ENCODE results near the gene SPRR2F.
"Not testable (repeated sequence)": the region's sequence is repeated elsewhere in the genome, so short reads cannot be mapped to it uniquely, and the experiment has no call there.

Gene SPRR2F

DNA sequence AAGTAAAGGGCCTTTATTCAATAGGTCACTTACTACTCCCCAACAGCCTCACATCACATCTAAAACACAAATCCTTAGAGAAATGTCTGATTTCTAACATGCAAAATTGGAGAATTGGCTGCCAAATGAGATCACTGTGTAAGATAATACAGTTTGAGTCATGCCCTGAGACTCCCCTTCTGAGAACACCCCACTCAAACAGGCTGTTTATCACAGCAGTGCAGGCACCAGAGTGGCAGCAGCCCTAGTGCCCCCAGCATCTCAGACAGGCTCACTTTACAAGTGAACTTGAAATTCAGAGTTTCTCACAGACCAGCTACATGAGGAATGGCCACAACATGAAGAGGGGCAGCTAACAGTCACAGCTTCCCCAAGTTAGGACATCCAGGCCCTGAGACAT is 1.9 kb upstream of the SPRR2F start:
- not testable (repeated sequence) for H3K36me3 ChIP-seq (ENCODE audit: insufficient read depth, low read length); H3K9me3 ChIP-seq (ENCODE audit: control insufficient read depth, insufficient read depth, low read length); H3K9ac ChIP-seq (ENCODE audit: low read depth, low read length); H3K4me1 ChIP-seq (ENCODE audit: insufficient read depth, low read length)

DNA sequence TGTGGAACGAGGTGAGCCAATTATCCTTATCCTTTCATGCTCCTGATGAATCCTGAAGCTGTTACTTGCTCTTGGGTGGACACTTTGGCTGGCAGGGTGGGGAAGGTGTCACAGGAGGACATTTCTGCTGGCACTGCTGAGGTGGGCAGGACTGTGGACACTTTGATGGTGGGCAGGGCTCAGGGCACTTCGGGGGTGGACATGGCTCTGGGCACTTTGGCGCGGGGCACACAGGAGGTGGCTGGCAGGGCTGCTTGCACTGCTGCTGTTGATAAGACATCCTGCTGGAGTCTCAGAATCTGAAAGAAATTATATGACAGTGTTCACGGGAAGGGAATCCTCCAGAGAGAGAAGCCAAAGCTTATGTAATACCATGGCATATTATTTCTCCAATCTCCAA is 862 bp downstream of the SPRR2F start:
- H3K4me1 ChIP-seq (ENCODE audit: insufficient read depth, low read length); H3K9ac ChIP-seq (ENCODE audit: low read depth, low read length); H3K36me3 ChIP-seq (ENCODE audit: insufficient read depth, low read length); H3K9me3 ChIP-seq (ENCODE audit: control insufficient read depth, insufficient read depth, low read length): not testable (repeated sequence)

- no peaks in the 10 kb centered on the region for H3K4me1 ChIP-seq (ENCODE audit: insufficient read depth, low read length)
- no peaks in the 10 kb centered on the region for H3K9me3 ChIP-seq (ENCODE audit: control insufficient read depth, insufficient read depth, low read length)
- no peak overlapping the region for H3K9ac ChIP-seq (ENCODE audit: low read depth, low read length)
- no peaks in the 10 kb centered on the region for H3K36me3 ChIP-seq (ENCODE audit: insufficient read depth, low read length)
These were observed 13.1 kb downstream of the SPRR2F start for GRCh38 chr1:153100245-153100644.

GRCh38 chr1:153099461-153100045 is 13.8 kb downstream of the SPRR2F start:
- no peaks in the 10 kb centered on the region for H3K36me3 ChIP-seq (ENCODE audit: insufficient read depth, low read length)
- H3K9ac ChIP-seq (ENCODE audit: low read depth, low read length), result no peak overlapping the region
- H3K9me3 ChIP-seq (ENCODE audit: control insufficient read depth, insufficient read depth, low read length), result no peaks in the 10 kb centered on the region
- no peaks in the 10 kb centered on the region for H3K4me1 ChIP-seq (ENCODE audit: insufficient read depth, low read length)

DNA sequence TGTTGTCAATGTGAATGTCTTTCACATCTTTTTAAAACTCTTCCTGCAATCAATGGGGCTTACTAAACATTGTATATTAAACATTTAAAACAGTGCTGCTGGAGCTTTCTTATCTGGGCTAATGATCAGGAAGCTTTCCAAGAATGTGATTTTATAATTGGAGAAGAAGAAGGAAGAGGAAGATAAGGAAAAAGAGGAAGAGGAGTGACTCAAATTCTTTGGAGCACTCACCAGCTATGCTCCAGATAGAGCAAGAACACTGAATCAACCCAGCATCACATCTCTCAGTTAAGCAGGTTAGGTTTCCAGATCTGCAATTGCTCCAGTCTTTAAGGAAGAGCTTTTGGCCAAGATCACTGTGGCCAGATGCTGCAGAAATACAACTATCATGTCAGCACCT is 17.6 kb downstream of the SPRR2F start:
- H3K4me1 ChIP-seq (ENCODE audit: insufficient read depth, low read length), result no peaks in the 10 kb centered on the region
- no peaks in the 10 kb centered on the region for H3K9me3 ChIP-seq (ENCODE audit: control insufficient read depth, insufficient read depth, low read length)
- no peak overlapping the region for H3K9ac ChIP-seq (ENCODE audit: low read depth, low read length)
- no peaks in the 10 kb centered on the region for H3K36me3 ChIP-seq (ENCODE audit: insufficient read depth, low read length)

- Histone ChIP-seq H3K9me3 (ENCODE audit: control insufficient read depth, insufficient read depth, low read length) (no peaks in the 10 kb centered on the region), H3K9ac (ENCODE audit: low read depth, low read length) (no peak within 1 kb of the TSS)
These were observed 18.9 kb downstream of the SPRR2F start, which contains the start of gene SPRR2E for GRCh38 chr1:153094426-153094825. TSS of gene SPRR2E (minus strand) at chr1:153094526. CDS start at chr1:153093751, 775 bp downstream.

GRCh38 chr1:153087652-153088051 is 25.7 kb downstream of the SPRR2F start:
- no peaks in the 10 kb centered on the region for H3K36me3 ChIP-seq (ENCODE audit: insufficient read depth, low read length)
- no peaks in the 10 kb centered on the region for H3K4me1 ChIP-seq (ENCODE audit: insufficient read depth, low read length)
- no peak overlapping the region for H3K9ac ChIP-seq (ENCODE audit: low read depth, low read length)
- H3K9me3 ChIP-seq (ENCODE audit: control insufficient read depth, insufficient read depth, low read length), result no peaks in the 10 kb centered on the region

More at GRCh38 chr1:153094426-153094825, 18.9 kb downstream of the SPRR2F start, which contains the start of gene SPRR2E:
- H3K36me3 ChIP-seq (ENCODE audit: insufficient read depth, low read length), result no peaks in the 10 kb centered on the region
- H3K4me1 ChIP-seq (ENCODE audit: insufficient read depth, low read length), result no peaks in the 10 kb centered on the region

DNA sequence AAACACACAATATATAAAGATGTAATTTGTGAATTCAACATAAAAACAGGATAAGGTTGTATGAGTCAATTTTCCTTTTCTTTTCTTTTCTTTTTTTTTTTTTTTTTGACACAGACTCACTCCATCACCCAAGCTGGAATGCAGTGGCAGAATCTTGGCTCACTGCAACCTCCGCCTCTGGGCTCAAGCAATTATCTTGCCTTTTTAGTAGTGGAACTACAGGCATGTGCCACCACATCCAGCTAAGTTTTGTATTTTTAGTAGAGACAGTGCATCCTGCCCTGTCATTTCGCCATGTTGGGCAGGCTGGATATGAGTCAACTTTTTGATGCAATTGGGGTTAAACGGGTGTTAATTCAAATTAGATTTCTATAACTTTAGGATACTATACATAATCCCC is 31.6 kb downstream of the SPRR2F start:
- no peaks in the 10 kb centered on the region for H3K36me3 ChIP-seq (ENCODE audit: insufficient read depth, low read length)
- no peaks in the 10 kb centered on the region for H3K9me3 ChIP-seq (ENCODE audit: control insufficient read depth, insufficient read depth, low read length)
- no peak overlapping the region for H3K9ac ChIP-seq (ENCODE audit: low read depth, low read length)
- no peaks in the 10 kb centered on the region for H3K4me1 ChIP-seq (ENCODE audit: insufficient read depth, low read length)

DNA sequence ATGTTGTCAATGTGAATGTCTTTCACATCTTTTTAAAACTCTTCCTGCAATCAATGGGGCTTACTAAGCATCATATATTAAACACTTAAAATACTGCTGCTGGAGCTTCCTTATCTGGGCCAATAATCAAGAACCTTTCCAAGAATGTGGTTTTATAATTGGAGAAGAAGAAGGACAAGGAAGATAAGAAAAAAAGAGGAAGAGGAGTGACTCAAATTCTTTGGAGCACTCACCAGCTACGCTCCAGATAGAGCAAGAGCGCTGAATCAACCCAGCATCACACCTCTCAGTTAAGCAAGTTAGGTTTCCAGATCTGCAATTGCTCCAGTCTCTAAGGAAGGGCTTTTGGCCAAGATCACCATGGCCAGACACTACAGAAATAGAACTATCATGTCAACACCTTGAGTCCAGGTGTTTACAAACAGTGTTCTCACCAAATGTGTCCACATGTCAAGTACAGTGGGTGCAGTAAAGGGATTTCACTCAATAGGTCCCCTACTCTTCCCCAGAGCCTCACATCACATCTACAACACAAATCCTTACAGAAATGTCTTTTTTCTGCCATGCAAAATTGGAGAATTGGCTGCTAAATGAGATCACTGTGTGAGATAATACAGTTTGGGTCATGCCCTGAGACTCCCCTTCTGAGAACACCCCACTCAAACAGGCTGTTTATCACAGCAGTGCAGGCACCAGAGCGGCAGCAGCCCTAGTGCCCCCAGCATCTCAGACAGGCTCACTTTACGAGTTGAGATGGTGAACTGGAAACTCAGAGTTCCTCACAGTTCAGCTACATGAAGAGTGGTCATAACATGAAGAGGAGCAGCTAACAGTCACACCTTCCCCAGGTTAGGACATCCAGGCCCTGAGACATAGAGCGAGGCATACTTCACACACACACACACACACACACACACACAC is 40.2 kb downstream of the SPRR2F start:
- Histone ChIP-seq H3K9ac (ENCODE audit: low read depth, low read length) (no peak overlapping the region), H3K36me3 (ENCODE audit: insufficient read depth, low read length) (no peaks in the 10 kb centered on the region), H3K9me3 (ENCODE audit: control insufficient read depth, insufficient read depth, low read length) (no peaks in the 10 kb centered on the region), H3K4me1 (ENCODE audit: insufficient read depth, low read length) (no peaks in the 10 kb centered on the region)

- no peak within 1 kb of the TSS for H3K9ac ChIP-seq (ENCODE audit: low read depth, low read length)
- H3K4me1 ChIP-seq (ENCODE audit: insufficient read depth, low read length), result no peaks in the 10 kb centered on the region
- H3K9me3 ChIP-seq (ENCODE audit: control insufficient read depth, insufficient read depth, low read length), result no peaks in the 10 kb centered on the region
- no peaks in the 10 kb centered on the region for H3K36me3 ChIP-seq (ENCODE audit: insufficient read depth, low read length)
These were observed 41.8 kb downstream of the SPRR2F start, which contains the start of gene SPRR2B for GRCh38 chr1:153071511-153071910. TSS of gene SPRR2B (minus strand) at chr1:153071611. CDS start at chr1:153070839, 772 bp downstream.

DNA sequence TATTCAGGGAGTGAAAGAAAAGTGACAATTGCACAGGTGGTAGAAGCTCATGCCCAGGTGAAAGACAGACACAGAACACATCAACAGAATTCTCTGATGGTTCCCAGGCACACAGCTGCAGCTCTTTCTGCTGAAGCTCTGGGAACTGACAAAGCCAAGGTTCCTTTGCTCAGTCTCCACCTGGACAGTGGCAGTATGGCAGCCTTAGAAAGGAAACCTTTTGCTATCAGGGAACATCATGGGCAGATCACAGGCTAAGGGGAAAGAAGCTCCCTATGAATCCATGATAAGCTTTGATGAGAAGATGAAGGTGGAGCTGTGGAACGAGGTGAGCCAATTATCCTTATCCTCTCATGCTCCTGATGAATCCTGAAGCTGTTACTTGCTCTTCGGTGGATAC is 43.1 kb downstream of the SPRR2F start:
- Histone ChIP-seq H3K4me1 (ENCODE audit: insufficient read depth, low read length) (no peaks in the 10 kb centered on the region), H3K9me3 (ENCODE audit: control insufficient read depth, insufficient read depth, low read length) (no peaks in the 10 kb centered on the region), H3K36me3 (ENCODE audit: insufficient read depth, low read length) (no peaks in the 10 kb centered on the region), H3K9ac (ENCODE audit: low read depth, low read length) (no peak overlapping the region)
